Natural killer cell (primary cell): ENCODE measurements around the gene MAP1LC3C. TPM values are rescaled to one million over a fixed set of nuclear protein-coding genes. Genes with fewer than 3 reads are reported as not detected.

Experiments
- ATAC-seq, 3 donors: fragments of 150-1000 bp in 2 of 3; fragments of 200-7000 bp in 1 of 3; cut with Tn5 transposase; 1 replicate in 1 of 3; 2 replicates in 2 of 3; pipeline ENCODE4 v1.10.0; 2021; ENCODE audit warnings: mild to moderate bottlenecking in 2 of 3, moderate library complexity in 2 of 3
- DNase-seq, 2 donors: peaks; one replicate each; pipeline versions ENCODE4 v3.0.0 to v3.0.0-alpha.2; 2013 to 2021; ENCODE audit warnings: mixed read lengths in 1 of 2
- H3K27ac ChIP-seq: one replicate; pipeline ENCODE4 v1.5.1; 2013; ENCODE audit warnings: mild to moderate bottlenecking, low read length
- H3K27me3 ChIP-seq: one replicate; pipeline ENCODE4 v1.6.1; 2013; ENCODE audit warnings: low read length; ENCODE audit not compliant: control insufficient read depth, insufficient read depth
- H3K36me3 ChIP-seq: one replicate; pipeline ENCODE4 v1.6.1; 2013; ENCODE audit warnings: low read length; ENCODE audit not compliant: control insufficient read depth, insufficient read depth
- H3K4me1 ChIP-seq: one replicate; pipeline ENCODE4 v1.6.1; 2013; ENCODE audit warnings: low read length; ENCODE audit not compliant: control insufficient read depth, insufficient read depth
- H3K4me3 ChIP-seq: one replicate; pipeline ENCODE4 v1.5.1; 2013; ENCODE audit warnings: low read length
- H3K9me3 ChIP-seq: one replicate; pipeline ENCODE4 v1.6.1; 2013; ENCODE audit warnings: low read length; ENCODE audit not compliant: control insufficient read depth, insufficient read depth
- H3K27ac Mint-ChIP-seq, 2 donors: one replicate each; pipeline ENCODE4 v1.8.0; 2022; ENCODE audit warnings: mild to moderate bottlenecking in 2 of 2, mixed read lengths in 2 of 2, moderate library complexity in 1 of 2
- H3K27me3 Mint-ChIP-seq, 2 donors: one replicate each; pipeline ENCODE4 v1.8.0; 2022; ENCODE audit warnings: low read depth in 2 of 2, mixed read lengths in 2 of 2
- H3K36me3 Mint-ChIP-seq: one replicate; pipeline ENCODE4 v1.8.0; 2022; ENCODE audit warnings: mixed read lengths
- H3K4me1 Mint-ChIP-seq, 2 donors: one replicate each; pipeline ENCODE4 v1.8.0; 2022; ENCODE audit warnings: mixed read lengths in 2 of 2
- H3K4me3 Mint-ChIP-seq: one replicate; pipeline ENCODE4 v1.8.0; 2022; ENCODE audit warnings: mild to moderate bottlenecking, moderate library complexity, mixed read lengths
- H3K9me3 Mint-ChIP-seq, 2 donors: one replicate each; pipeline ENCODE4 v1.8.0; 2022; ENCODE audit warnings: mixed read lengths in 2 of 2
- CTCF ChIP-seq: fragments of 200-600 bp; IDR thresholded peaks from one replicate; pipeline ENCODE4 v1.8.0; 2022; ENCODE audit warnings: antibody characterized with exemption
- WGBS: methylation state at CpG from one replicate; pipeline ENCODE4 v1.1.7; 2013; ENCODE audit warnings: missing lambda C conversion rate; ENCODE audit not compliant: insufficient coverage; 5-methylcytosine and 5-hydroxymethylcytosine counted together
- intact Hi-C: fragments of 100-400 bp; cut with micrococcal nuclease; formaldehyde crosslinking; loops from one replicate; pipeline ENCODE4 v1.14.2; 2022
- total RNA-seq, 4 donors: library from RNA; stranded (reverse); fragments of 120-200 nt in 1 of 4; gene quantifications; one replicate each; pipeline versions ENCODE4 v1.2.3 to v1.2.4, GENCODE V29; 2013 to 2022

Gene MAP1LC3C
- total RNA-seq, 3 donors from 2014 or later (not counting 1 experiment from before 2014, with no cell fraction given), result not detected

GRCh38 chr1:241968611-241969010, 30.3 kb downstream of the MAP1LC3C start:
- Histone ChIP-seq H3K36me3 (no peaks in the 10 kb centered on the region), H3K4me3 (no peak overlapping the region), H3K27me3 (no peaks in the 10 kb centered on the region), H3K4me1 (no peaks in the 10 kb centered on the region), H3K9me3 (no peaks in the 10 kb centered on the region), H3K27ac (no peak overlapping the region)
- Mint-ChIP-seq H3K27me3 (no peaks in the 10 kb centered on the region), H3K4me3 (no peak overlapping the region), H3K27ac (no peak overlapping the region), H3K4me1 (no peaks in the 10 kb centered on the region), H3K36me3 (no peaks in the 10 kb centered on the region), H3K9me3 (no peaks in the 10 kb centered on the region)
- no peak for DNase-seq
- WGBS, result 85% methylated on average over 4 of the region's 4 CpGs
- intact Hi-C loops, result no loop called here
- no peak for TF ChIP-seq CTCF
- no peak for ATAC-seq

GRCh38 chr1:241964550-241965282, 34.2 kb downstream of the MAP1LC3C start:
- Mint-ChIP-seq H3K4me3 (no peak overlapping the region), H3K36me3 (no peaks in the 10 kb centered on the region), H3K9me3 (no peaks in the 10 kb centered on the region), H3K27me3 (no peaks in the 10 kb centered on the region), H3K4me1 (no peaks in the 10 kb centered on the region), H3K27ac (no peak overlapping the region)
- Histone ChIP-seq H3K27me3 (no peaks in the 10 kb centered on the region), H3K27ac (no peak overlapping the region), H3K4me3 (no peak overlapping the region), H3K4me1 (no peaks in the 10 kb centered on the region), H3K9me3 (no peaks in the 10 kb centered on the region), H3K36me3 (no peaks in the 10 kb centered on the region)
- no peak for DNase-seq
- 83% methylated on average over 8 of the region's 8 CpGs for WGBS
- intact Hi-C loops, result no loop called here
- no peak for TF ChIP-seq CTCF
- no peak for ATAC-seq

- Histone ChIP-seq H3K36me3 (no peaks in the 10 kb centered on the region), H3K4me1 (no peaks in the 10 kb centered on the region), H3K9me3 (no peaks in the 10 kb centered on the region), H3K27me3 (no peaks in the 10 kb centered on the region), H3K4me3 (no peak overlapping the region), H3K27ac (no peak overlapping the region)
- Mint-ChIP-seq H3K4me1 (no peaks in the 10 kb centered on the region), H3K36me3 (no peaks in the 10 kb centered on the region), H3K9me3 (no peaks in the 10 kb centered on the region), H3K27me3 (no peaks in the 10 kb centered on the region), H3K4me3 (no peak overlapping the region), H3K27ac (no peak overlapping the region)
- ATAC-seq, result no peak
- intact Hi-C loops, result no loop called here
- DNase-seq, result no peak
- no peak for TF ChIP-seq CTCF
These were observed 35.2 kb downstream of the MAP1LC3C start for GRCh38 chr1:241963722-241964121.

GRCh38 chr1:241962153-241962552, 36.7 kb downstream of the MAP1LC3C start:
- Histone ChIP-seq H3K36me3 (no peaks in the 10 kb centered on the region), H3K9me3 (no peaks in the 10 kb centered on the region), H3K27ac (no peak overlapping the region), H3K27me3 (no peaks in the 10 kb centered on the region), H3K4me3 (no peak overlapping the region), H3K4me1 (no peaks in the 10 kb centered on the region)
- Mint-ChIP-seq H3K36me3 (no peaks in the 10 kb centered on the region), H3K27ac (no peak overlapping the region), H3K27me3 (no peaks in the 10 kb centered on the region), H3K9me3 (no peaks in the 10 kb centered on the region), H3K4me1 (no peaks in the 10 kb centered on the region), H3K4me3 (no peak overlapping the region)
- DNase-seq (no peak), ATAC-seq (no peak)
- 91% methylated on average over 2 of the region's 2 CpGs for WGBS
- TF ChIP-seq CTCF, result no peak
- intact Hi-C loops, result no loop called here
